ENCODE data around the gene RCSD1.
A peak's percentile ranks its signal among the peaks of the same experiment; 100 is the strongest.

The RCSD1 gene

DNA sequence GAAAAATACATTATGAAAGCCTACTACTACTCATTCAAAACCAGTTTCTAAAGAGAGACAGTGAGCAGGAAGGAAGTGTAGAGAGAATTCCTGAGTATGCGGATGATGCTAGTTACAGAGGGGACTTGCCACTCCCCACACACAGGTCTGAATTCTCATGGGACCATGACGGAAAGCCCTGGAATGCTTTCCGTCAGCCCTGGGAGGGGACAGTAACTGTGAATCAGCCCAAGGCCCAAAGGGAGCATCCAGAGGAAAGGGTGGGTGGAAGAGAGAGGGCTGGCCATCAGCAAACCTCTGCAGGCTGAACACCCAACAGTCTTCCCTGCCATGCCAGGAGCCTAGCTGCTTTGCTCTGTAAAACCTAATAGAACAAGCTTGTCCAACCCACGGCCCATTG lies 36.4 kb downstream of the RCSD1 start:
- no peak for DNase-seq (ENCODE audit: low spot score)

DNA sequence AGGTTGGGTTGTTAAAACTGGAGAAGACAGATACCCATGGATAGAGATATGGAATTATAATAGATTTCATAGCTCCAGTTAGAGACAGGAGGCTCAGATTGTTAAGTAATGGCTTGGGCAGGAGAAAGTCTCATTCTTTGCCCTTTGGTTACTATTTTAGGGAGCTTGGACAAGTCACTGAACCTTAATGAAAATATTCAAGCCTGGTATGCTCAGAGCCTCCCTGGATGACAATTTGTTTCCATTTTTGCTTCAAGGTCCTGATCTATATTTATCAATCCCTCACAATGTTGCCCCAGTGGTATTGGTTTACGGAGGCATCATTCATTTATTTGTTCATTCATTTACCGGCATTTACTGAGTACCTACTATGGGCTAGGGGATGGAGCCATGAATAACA lies 37.5 kb downstream of the RCSD1 start:
- DNase-seq (ENCODE audit: low spot score), result no peak

DNA sequence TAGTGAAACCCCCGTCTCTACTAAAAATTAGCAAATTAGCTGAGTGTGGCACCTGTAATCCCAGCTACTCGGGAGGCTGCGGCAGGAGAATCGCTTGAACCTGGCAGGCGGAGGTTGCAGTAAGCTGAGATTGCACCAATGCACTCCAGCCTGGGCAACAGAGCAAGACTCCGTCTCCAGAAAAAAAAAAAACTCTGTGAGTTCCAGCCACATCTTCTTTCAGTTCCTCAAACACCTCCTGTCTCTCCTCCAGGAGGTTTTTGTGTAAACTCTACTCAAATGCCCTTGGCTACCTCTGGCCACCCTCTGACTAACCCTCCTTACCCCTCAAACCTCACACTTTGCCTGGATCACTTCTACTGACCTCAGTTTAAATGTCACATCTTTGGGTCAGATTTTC lies 38.1 kb downstream of the RCSD1 start:
- DNase-seq (ENCODE audit: low spot score), result no peak

DNA sequence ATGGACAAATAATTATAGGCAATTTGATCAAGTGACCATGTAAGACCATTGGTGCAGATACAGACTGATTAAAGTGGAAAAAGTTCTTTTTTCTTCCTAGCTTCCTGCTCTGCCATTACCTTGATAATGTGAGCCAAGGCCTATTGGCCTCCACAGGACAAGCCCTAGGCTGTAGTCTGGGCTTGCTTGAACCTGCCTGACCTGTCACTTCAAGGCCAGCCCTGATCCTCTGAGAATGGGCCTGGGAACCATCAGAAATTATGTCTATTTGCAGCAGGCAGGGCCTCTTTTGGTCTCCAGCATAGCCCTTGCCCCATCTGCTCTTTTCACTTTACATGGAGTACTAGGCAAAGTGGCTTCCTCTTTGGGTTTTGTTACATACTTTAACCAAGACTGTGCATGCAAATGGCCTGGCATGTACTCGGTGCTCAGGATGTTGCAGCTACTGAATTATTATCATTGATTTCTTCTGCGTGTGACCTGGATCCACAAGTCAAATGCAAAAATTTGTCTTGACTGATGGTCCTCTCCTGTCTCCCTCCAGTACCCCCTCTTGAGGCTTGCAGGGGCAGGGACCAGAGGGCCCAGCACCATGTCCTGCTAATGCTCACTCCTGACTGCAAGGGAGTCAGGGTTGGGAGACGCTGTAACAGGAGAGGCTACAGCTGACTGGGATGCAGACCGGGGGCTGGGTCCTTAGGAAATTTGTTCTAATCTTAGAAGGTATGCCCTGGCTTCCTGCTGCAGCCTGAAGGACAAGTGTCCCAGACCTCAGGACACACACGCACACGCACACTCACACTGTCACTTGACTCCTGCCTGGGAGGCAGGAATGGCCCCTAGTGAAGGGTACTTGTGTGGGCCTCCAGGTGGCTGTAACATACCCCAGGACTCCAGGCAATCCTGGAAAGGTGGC lies 39.4 kb downstream of the RCSD1 start:
- DNase-seq (ENCODE audit: low spot score), result no peak

DNA sequence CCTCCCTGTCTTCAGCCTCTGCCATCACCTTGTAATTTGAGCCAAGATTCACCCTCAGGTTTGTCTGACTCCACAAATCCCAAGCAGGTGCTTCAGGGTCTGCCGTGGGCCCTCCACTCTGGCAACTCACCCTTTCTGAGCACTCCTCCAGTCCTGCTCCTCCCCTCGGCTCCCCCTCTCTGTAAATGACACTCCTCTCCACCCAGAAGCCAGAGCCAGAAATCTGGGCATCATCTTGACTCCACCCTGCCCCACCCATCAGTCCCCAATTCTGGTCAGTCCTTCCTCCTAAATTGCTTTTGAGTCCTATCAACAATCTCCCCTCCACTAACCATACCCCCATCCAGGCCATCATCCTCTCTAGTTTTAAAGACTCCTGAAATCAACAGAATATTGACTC lies 40.5 kb downstream of the RCSD1 start:
- no peak for DNase-seq (ENCODE audit: low spot score)

DNA sequence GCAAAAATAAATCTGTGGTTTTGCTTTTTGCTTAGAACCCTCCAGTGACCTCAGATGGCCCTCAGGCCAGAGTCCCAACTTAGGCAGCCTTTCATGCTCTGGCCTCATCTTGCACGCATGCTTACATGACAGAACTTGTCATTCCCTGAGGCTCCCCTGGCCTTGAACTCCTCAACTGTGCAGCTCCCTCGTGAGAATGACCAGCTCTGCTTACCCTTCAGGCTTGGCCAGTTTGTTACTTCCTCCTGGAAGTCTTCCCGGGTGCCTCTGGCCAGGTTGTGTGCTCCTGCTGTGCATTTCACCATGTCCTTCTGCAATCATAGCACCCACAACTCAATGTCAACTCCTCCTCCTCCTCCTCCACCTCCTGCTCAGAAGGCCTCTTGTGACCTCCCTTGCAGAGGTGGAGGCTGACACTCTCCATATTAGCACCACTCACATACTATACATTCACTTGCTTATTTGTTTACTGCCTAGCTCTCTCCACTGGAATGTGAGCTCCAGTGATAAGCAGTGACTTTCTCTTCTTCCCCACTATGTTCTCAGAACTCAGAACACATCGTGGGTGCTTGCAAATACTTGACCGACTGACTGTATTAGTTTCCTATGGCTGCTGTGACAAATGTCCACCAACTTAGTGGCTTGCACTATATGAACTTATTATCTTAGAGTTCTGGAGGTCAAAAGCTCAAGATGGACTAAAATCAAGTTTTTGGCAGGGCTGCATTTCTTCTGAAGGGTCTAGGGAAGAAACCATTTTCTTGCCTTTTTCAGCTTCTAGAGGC lies 41.9 kb downstream of the RCSD1 start:
- DNase-seq (ENCODE audit: low spot score), result no peak

DNA sequence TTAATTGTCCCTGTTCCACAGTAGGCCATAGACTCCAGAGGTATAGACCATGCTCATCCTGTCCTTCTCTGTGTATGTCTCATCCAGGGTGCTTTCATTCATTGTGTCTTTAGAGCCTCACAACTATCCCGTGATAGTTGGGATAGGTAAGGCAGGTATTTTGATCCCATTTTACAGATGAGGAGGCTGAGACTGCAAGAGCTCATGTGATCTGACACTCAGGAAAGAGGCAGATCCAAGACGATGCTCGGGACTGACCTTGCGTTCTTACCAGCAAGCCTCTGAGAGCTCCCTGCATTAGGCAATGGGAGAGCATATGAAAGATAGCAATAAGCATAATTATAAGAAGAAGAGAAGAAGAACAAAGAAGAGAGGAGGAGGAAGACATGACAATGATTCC lies 42.8 kb downstream of the RCSD1 start:
- DNase-seq (ENCODE audit: low spot score), result no peak

DNA sequence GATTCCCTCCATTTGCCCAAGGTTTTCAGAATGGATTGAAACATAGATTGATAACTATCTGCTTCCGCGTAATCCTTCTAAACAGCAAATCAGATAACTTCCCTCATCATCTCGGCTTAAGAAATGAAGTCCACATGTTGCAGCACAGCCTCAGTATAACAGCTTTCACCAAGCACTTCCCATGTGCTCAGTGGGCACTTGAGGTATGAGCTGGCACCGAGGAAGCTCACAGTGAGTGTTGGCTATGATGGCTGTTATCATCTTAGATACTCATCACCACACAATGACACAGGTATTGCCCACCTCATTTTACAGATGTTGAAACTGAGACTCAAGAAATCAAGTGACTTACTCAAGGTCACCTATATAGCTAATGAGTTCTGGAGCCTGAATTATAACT lies 43.2 kb downstream of the RCSD1 start:
- no peak for DNase-seq (ENCODE audit: low spot score)

DNA sequence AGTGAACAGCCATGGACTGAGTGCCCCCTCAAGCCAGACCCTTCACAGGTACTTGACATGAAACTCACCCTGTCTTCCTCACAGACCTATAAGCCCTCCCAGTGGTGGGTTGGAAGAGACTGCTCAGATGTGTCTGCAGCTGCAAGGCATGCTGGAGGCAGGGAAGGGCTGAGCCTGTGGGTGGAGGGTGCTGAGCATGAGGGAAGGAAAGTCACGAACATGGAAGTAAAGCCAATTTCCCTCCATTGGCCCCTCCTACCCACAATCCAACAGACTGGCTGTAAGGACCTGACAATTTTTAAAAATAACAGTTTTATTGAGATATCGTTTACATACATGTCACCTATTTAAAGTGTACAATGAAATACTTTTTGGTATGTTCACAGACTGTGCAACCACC lies 44.1 kb downstream of the RCSD1 start:
- DNase-seq (ENCODE audit: low spot score), result no peak

DNA sequence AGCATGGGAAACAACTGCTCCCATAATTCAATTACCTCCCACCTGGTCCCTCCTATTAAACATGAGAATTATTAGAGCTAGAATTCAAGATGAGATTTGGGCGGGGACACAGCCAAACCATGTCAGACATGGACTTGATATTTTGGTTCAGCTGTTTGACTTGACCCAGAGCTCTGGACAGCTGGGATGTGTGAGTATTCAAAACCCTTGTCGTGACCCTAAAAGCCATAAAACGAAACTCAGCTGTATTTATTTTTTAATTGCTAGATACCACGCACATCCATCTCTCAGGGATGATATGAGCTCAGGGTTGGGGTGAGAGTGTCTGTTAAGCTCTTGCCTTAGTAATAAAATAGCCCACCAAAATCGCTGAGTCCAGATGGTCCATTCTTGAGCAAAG lies 45.4 kb downstream of the RCSD1 start:
- no peak for DNase-seq (ENCODE audit: low spot score)

DNA sequence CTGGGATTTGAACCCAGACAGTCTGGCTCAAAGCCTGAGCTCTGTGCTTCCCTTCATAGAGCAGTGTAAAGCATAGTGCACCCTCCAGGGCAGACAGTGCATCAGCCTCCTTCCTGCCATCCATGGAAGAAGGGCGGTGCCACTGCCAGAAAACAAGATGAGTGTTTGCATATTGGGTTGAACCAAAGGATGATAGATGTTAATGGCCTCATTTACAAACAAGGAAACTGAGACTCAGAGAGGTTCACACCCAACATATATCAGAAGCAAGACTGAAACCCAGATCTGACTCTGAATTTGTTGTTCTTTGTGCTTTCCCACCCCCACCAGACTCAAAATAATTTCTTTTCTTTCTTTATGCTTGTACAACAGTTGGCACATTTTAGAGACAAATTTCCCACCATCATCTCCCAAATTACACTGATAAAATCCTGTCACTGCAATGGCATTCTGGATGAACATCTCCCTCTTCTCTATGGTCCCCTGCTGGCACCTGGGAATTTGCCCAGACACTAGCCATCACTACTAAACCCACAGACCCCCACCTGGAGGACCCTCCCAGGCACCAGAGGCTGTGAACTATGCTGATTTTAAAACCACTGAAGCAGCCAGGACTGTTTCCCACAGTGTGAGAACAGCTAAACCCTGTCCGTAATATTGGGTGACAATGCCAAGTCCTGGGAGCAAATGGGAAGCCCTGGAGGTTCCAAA lies 46.3 kb downstream of the RCSD1 start:
- no peak for DNase-seq (ENCODE audit: low spot score)

DNA sequence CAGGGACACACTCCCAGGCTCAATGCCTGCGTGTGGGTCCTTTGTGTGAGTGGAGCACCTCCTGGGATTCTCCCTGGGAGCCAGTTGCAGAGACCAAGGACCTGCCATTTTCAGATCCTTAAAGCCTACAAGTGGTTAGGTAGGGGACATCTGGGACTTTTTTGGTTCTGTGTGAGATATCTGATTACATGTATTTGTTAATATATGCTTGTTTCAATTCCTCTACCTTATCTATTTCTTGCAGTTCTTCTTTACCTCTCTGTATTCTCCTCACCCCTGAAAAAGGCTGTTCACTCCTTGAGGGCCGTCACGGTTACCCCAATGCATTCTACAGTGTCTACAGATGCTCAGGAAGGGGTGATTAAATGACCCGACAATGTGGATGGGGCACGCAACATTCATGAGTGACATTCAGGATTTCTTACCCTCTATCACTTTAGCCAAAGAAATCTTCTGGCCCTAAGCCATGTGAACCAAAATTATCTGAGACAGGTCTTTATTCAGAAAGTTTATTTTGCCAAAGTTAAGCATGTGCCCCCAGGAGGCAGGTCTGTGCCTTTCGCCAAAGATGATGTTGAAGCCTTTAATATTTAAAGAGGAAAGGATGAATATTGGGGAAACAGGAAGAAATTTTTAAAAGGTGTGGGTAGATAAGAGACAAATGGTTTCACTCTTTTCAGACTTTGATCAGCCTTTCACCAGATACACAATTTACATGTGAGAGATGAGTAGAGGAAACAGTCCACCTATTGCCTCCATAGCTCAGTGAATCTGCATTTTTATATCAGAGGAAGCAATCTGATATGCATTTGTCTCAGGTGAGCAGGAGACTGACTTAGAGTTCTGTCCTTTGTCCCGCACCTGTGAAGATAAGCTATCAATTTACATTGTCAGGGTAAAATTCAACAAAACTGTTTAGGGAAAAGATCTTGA lies 47.1 kb downstream of the RCSD1 start:
- DNase-seq (ENCODE audit: low spot score), result no peak

DNA sequence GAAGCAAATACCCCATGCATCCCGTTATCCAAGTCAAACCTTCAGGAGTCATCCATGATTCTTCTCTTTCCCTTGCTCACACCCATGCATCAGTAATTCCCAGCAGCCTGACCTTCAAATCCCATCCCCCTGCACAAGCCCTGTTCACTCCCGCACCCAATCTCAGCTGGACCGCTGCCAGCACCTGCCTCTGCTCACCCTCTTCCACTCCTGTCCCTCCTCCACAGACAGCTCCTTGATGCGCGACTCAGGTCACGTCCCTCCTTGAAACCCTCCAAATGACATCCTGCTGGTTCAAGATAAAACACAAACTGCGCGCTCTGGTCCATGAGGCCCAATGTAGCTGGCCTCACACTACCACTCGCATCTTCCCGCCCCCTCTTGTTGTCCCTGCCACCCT lies 48.4 kb downstream of the RCSD1 start:
- no peak for DNase-seq (ENCODE audit: low spot score)

DNA sequence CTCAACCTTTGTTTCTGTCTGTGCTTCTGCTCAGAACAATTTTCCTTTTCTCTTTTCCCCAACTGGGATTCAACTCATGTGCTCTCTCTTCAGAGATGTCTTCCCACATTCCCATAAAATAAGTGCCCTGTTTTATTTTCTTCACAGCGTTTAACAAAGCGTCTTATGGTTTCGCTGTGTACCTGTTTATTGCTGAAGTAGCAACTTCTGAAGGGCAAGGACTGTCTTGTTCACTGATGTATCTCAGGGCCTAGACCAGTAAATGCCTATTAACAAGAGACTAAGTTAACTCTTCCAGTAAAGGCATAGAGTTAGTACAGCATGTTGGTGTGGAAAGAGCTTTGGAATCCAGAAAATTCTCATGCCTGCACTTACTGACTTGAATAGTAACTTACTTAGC lies 48.8 kb downstream of the RCSD1 start:
- no peak for DNase-seq (ENCODE audit: low spot score)

DNA sequence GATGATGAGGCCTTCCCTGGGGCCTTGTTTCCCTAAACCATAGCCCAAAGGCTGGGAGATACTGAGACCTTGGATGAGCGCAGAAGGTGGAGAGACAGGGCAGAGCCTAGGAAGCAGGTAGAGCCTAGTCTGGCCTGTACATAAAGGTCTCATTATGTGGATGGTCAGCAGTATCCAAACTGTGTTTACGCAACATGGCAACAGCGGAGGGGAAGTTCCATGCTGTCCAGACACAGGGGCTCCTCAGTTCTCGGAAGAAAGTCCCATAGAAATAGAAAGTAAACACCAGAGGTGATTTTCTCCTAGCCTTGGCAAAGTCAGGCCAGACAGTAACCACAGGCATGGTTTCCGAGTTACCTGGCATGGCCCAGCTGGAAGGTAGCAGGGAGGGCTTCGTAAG lies 49.7 kb downstream of the RCSD1 start:
- DNase-seq (ENCODE audit: low spot score), result no peak

DNA sequence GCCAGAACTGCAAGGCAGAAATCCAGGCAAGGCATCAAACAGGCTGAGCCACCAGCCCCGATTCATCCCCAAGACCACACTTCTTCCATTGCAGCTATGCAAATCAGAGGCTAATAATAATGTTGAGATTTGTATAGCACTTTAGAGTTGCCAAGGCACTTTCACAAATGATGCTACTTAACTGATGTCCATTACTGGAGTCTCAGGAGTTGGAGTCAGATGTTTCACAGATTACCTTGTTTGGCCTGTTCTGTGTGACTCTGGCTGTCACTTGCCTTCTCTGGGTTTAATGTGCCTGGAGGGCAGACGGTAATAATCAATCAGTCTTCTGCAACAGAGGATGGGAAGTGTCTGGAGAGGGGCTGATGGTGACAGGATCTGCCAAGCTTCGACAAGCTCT lies 51.0 kb downstream of the RCSD1 start:
- DNase-seq (ENCODE audit: low spot score), result no peak

DNA sequence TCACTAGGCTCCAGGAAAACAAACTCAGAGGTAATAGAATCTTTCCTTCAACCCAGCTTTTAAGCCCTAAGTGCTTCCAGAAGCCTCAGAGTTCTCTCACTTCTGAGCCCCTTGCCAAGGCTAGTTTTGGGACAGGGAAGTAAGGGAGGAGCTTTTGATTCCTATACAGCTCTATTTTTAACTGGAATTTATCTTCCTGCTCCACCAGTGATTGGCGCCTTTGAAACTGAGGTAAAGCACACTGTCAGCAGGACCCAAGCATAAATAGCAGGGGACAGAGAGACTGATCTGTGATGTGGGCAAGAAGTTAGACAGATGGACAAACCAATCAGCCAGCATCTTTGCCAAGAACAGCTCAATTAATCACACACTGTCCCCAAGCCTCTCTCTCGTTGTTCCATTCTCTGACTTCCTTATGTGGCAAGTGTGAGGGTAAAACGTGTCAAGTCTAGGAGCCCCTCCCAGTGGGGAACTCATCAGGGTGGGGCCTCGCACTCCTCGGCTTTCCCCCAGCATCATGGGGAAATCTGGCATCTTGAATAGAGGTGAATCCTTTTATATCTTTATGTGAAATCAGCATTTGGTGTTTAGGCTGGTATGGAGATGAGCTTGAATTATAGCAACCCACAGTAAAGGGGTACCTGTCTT lies 51.5 kb downstream of the RCSD1 start:
- no peak for DNase-seq (ENCODE audit: low spot score)

DNA sequence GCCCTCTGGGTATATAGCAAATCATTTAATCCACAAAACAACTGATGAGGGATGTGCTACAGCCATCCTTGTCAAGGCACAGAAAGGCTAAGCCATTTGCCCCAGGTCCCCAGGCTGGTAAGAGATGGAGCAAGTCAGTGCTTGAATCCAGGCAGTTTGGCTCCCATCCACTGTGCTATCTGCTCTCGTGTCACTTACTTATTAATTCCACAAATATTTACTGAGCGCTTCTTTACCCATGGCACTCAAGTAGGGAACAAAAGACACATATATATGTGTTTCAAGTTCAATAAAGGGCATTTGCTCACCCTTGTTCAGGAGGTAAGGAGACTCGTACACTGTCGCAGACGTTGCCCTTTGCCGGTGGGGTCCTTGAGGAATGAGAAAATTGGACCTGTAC lies 53.2 kb downstream of the RCSD1 start:
- DNase-seq (ENCODE audit: low spot score), result no peak

DNA sequence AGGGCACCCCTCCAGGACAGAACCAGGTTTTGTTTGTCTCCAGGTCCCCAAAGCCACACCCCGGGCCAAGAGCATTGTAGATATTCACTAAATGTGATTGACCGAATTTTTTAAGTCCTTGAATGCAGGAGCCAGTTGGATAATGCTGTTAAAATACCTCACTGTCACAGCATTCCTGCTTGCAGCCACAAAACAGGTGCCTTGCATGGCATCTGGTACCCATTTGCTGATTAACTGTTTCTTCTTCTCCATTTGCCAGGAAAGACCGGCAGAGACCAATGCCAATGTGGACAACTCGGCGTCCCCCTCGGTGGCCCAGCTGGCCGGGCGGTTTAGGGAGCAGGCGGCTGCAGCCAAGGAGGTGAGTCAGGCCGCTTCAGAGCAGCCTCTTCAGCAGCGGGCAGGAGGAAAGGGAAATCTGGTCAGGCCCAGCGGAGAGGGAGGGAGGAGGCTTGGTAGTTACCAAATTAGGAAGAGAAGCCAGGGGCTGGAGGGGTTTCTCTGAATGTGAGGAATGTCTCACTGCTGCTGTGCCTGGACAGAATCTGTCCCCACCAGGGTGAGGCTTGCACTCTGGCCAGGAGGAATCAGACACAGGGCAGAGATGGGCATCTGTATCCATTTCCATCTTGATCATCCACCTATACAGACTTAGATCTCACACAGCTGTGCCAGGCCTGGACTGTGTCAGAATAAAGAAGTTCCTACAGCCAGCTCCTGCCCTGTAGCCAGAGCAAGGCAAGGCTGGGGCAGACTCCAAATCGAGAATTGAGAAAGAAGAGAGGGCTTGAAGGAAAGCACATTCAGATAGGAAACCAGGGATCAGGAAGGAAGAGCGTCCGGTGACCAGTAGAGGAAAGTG lies 53.8 kb downstream of the RCSD1 start:
- DNase-seq (ENCODE audit: low spot score), result peak; percentile 78

DNA sequence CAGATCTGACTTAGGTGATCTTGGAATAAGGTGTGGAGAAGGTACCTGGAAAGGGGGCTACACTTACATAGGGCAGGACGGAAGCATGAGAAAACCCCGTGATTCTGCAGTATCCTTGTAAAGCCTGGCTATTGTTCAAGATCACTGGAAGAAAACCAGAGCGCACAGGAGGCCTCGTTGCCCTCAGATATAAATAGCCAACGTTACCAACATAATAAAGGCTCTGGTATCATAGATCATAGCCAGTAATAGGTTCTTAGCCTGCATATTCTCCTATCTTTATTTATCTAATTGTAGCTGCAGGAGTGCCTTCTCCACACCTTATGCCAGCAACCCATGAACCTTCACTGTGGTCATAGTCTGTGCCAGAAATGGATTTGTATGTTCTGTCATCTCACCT lies 55.8 kb downstream of the RCSD1 start:
- no peak for DNase-seq (ENCODE audit: low spot score)

Data from iPS-NIHi11 (cell line).